MCF 10A (cell line): ENCODE measurements around the gene GSTM2. TPM values are rescaled to one million over a fixed set of nuclear protein-coding genes. Genes with fewer than 3 reads are reported as not detected.

ENCODE experiments used
- BruUV-seq: library from RNA; stranded (reverse); fragments of 400-500 nt; replicated peaks from 2 replicates; lab custom pipeline; 2021; lab: Mats Ljungman, UMichigan
- CTCF ChIA-PET: fragments of 300-600 bp; sonication (Branson Sonifier 250); formaldehyde crosslinking; extraction: SDS; loops from one replicate; lab custom pipeline; 2021; ENCODE audit warnings: antibody characterized with exemption, inconsistent platforms; lab: Yijun Ruan, JAX
- POLR2A ChIA-PET: fragments of 300-600, 350-650 bp; sonication (Branson Sonifier 250); formaldehyde crosslinking; extraction: SDS; loops from one replicate; lab custom pipeline; 2020; ENCODE audit warnings: antibody characterized with exemption, inconsistent platforms; lab: Yijun Ruan, JAX
- DNase-seq: peaks from one replicate; pipeline ENCODE4 v3.0.0-alpha.2; 2018; ENCODE audit not compliant: unreplicated experiment
- H3K27ac Mint-ChIP-seq: one replicate; pipeline ENCODE4 v1.8.0; 2022; ENCODE audit warnings: mild to moderate bottlenecking, low read depth, mixed read lengths; ENCODE audit not compliant: unreplicated experiment
- H3K27me3 Mint-ChIP-seq: one replicate; pipeline ENCODE4 v1.8.0; 2022; ENCODE audit warnings: mixed read lengths; ENCODE audit not compliant: insufficient read depth, unreplicated experiment
- H3K36me3 Mint-ChIP-seq: one replicate; pipeline ENCODE4 v1.8.0; 2022; ENCODE audit warnings: mild to moderate bottlenecking, moderate library complexity, mixed read lengths; ENCODE audit not compliant: insufficient read depth, unreplicated experiment
- H3K4me1 Mint-ChIP-seq: one replicate; pipeline ENCODE4 v1.8.0; 2022; ENCODE audit warnings: mixed read lengths; ENCODE audit not compliant: insufficient read depth, unreplicated experiment
- H3K4me3 Mint-ChIP-seq: one replicate; pipeline ENCODE4 v1.8.0; 2022; ENCODE audit warnings: mild to moderate bottlenecking, moderate library complexity, mixed read lengths; ENCODE audit not compliant: unreplicated experiment
- H3K9me3 Mint-ChIP-seq: one replicate; pipeline ENCODE4 v1.8.0; 2022; ENCODE audit warnings: mixed read lengths; ENCODE audit not compliant: unreplicated experiment
- intact Hi-C: fragments of 100-400 bp; cut with micrococcal nuclease; formaldehyde crosslinking; loops from 2 replicates; pipeline ENCODE4 v1.14.1; 2022
- total RNA-seq: library from RNA; stranded (reverse); gene quantifications from 2 replicates; pipeline ENCODE4 v1.2.3, GENCODE V29; 2022
- TF ChIP-seq, protein P1 (sequence below): fragments of 200-600 bp; IDR thresholded peaks from one replicate; pipeline ENCODE4 v1.8.0; 2022; ENCODE audit warnings: antibody characterized with exemption, mild to moderate bottlenecking; ENCODE audit not compliant: unreplicated experiment

The GSTM2 gene
- total RNA-seq, 1 experiment from 2014 or later = 0.70 TPM

DNA sequence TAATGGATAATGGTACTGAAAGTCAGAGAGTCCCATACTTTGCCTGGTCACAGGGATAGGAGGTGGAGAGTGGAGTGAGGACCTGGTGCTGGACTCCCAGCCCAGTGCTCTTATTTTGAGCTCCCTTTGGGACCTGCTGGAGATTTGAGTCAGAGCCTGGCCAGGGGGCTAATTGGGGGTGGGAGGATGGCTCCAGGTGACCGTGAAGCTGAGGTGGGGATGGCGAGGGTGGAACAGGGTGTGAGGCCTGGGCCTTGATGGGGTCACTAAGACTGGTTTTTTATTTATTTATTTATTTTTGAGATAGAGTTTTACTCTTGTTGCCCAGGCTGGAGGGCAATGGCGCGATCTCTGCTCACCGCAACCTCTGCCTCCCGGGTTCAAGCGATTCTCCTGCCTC, 30.4 kb upstream of the GSTM2 start:
- no peak overlapping the region for H3K4me3 Mint-ChIP-seq

DNA sequence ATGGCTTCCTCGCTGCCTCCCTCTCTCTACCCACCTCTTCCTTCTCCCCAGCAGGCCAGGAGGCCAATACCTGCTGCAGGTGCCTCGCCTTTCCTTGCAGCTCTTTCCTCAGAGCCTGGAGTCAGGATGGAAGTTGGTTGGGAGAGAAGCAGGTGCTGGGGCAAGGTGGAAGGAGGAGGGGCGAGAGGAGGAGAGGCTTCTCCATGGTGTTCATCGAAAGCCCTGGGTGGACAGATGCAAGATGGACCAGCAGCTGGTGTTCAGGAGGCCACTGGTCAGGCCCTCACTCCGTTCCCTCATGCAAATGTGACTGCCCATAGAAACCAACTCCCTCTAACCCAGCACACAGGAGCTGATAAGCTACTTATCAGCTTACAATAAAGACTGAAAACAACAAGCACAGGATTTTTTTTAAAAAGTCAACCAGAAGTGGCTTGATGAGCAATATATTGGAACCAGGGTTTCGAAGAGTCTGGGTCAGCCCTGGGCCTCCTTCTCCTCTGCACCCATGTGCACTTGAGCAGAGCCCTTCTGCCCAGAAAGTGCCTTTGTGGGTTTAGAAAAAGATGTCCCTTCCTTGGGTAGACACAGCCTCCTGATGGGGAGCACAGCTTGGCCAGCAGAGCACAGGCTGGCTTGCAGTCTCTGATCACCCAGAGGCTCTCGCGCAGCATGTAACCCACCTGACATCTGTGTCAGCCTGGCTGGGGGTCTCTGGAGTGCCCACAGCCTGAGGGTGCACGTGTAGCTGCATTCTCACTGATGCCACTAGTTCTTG, 28.6 kb upstream of the GSTM2 start:
- Mint-ChIP-seq H3K36me3 (peaks cover 4% of the 10 kb centered on the region), H3K27me3 (no peaks in the 10 kb centered on the region), H3K4me1 (peaks cover 8% of the 10 kb centered on the region), H3K27ac (no peak overlapping the region), H3K9me3 (no peaks in the 10 kb centered on the region), H3K4me3 (no peak overlapping the region)
- ChIA-PET CTCF (interaction anchor here (0.6 to 17.2 kb wide), 51 partner anchors 11 to 657 kb away, joined by 3 to 459 read pairs (median 5); partner anchors contain the start of genes AHCYL1, GNAI3 and GSTM4), POLR2A (interaction anchor here (0.7 to 4.2 kb wide), 3 partner anchors 90 to 347 kb away, joined by 3 to 31 read pairs (median 7); partner anchors contain the start of genes AHCYL1 and GNAI3)
- TF ChIP-seq, protein P1, sequence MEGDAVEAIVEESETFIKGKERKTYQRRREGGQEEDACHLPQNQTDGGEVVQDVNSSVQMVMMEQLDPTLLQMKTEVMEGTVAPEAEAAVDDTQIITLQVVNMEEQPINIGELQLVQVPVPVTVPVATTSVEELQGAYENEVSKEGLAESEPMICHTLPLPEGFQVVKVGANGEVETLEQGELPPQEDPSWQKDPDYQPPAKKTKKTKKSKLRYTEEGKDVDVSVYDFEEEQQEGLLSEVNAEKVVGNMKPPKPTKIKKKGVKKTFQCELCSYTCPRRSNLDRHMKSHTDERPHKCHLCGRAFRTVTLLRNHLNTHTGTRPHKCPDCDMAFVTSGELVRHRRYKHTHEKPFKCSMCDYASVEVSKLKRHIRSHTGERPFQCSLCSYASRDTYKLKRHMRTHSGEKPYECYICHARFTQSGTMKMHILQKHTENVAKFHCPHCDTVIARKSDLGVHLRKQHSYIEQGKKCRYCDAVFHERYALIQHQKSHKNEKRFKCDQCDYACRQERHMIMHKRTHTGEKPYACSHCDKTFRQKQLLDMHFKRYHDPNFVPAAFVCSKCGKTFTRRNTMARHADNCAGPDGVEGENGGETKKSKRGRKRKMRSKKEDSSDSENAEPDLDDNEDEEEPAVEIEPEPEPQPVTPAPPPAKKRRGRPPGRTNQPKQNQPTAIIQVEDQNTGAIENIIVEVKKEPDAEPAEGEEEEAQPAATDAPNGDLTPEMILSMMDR = no peak
- DNase-seq = no peak
- intact Hi-C loops = no loop called here
- BruUV-seq = no TSS peak

More for the DNA sequence above, 30.4 kb upstream of the GSTM2 start:
- intact Hi-C loops = no loop called here
- no peaks in the 10 kb centered on the region for H3K9me3 Mint-ChIP-seq
- H3K27ac Mint-ChIP-seq = no peak overlapping the region
- no peaks in the 10 kb centered on the region for H3K27me3 Mint-ChIP-seq
- TF ChIP-seq, protein P1 = no peak
- ChIA-PET CTCF (interaction anchor here (0.6 to 17.2 kb wide), 6 partner anchors 91 to 962 kb away, joined by 3 to 459 read pairs (median 18); partner anchors contain the start of gene AHCYL1), POLR2A (interaction anchor here (1.4 to 2.1 kb wide), 3 partner anchors 17 to 348 kb away, joined by 4 to 12 read pairs (median 5); partner anchors contain the start of genes AHCYL1 and GNAI3)
- no peak for DNase-seq
- no TSS peak for BruUV-seq
- peaks cover 4% of the 10 kb centered on the region for H3K36me3 Mint-ChIP-seq
- H3K4me1 Mint-ChIP-seq = peaks cover 8% of the 10 kb centered on the region

DNA sequence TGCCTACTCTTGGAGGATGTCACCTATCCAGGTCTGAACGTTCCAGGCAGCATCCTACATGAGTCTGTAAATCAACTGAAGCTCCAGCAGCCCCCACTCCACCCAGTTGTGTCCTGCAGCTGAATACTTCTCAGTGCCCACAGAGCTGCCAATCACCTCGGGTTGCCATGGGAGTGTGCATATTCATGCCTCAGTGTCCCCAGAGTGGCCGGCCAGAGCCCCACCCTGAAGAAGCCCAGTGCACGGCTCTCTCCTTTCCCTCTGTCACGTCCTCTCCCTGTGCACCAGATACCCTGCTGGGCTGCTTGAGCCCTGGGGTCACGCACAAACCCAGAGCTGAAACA, 28.0 kb upstream of the GSTM2 start:
- no peaks in the 10 kb centered on the region for H3K9me3 Mint-ChIP-seq
- no peak for DNase-seq
- POLR2A ChIA-PET = interaction anchor here (0.6 to 4.2 kb wide), 5 partner anchors 91 to 372 kb away, joined by 3 to 31 read pairs (median 7); partner anchors contain the start of genes AHCYL1 and GNAI3
- H3K27me3 Mint-ChIP-seq = no peaks in the 10 kb centered on the region
- no peak overlapping the region for H3K4me3 Mint-ChIP-seq
- peaks cover 8% of the 10 kb centered on the region for H3K4me1 Mint-ChIP-seq
- CTCF ChIA-PET = interaction anchor here (0.6 to 17.2 kb wide), 56 partner anchors 8 to 657 kb away, joined by 3 to 459 read pairs (median 6); partner anchors contain the start of genes AHCYL1, AMPD2, GNAI3 and GNAT2
- TF ChIP-seq, protein P1 = no peak
- H3K27ac Mint-ChIP-seq = no peak overlapping the region
- intact Hi-C loops = loop anchor here (1.0 kb wide), 1 partner anchor 94 kb away; no protein-coding TSS in a partner anchor
- peaks cover 4% of the 10 kb centered on the region for H3K36me3 Mint-ChIP-seq
- BruUV-seq = no TSS peak
